SU-DHL-6 (cell line): ENCODE data around the gene TNNT2.

ENCODE experiments used
- EZH2phosphoT487 ChIP-seq: fragments of 200-600 bp; sonication (generic), shearing (Covaris generic); conservative IDR thresholded peaks from 2 replicates; pipeline ENCODE4 v1.6.1; 2018; ENCODE audit warnings: mild to moderate bottlenecking, antibody characterized with exemption, low read length, moderate library complexity, mixed read lengths
- TF ChIP-seq, protein P1 (sequence below): fragments of 200-600 bp; sonication (generic); IDR thresholded peaks from one replicate; pipeline ENCODE4 v1.5.1; 2017; ENCODE audit warnings: antibody characterized with exemption, mild to moderate bottlenecking, low read length, moderate library complexity; ENCODE audit not compliant: insufficient read depth, poor library complexity, severe bottlenecking

DNA sequence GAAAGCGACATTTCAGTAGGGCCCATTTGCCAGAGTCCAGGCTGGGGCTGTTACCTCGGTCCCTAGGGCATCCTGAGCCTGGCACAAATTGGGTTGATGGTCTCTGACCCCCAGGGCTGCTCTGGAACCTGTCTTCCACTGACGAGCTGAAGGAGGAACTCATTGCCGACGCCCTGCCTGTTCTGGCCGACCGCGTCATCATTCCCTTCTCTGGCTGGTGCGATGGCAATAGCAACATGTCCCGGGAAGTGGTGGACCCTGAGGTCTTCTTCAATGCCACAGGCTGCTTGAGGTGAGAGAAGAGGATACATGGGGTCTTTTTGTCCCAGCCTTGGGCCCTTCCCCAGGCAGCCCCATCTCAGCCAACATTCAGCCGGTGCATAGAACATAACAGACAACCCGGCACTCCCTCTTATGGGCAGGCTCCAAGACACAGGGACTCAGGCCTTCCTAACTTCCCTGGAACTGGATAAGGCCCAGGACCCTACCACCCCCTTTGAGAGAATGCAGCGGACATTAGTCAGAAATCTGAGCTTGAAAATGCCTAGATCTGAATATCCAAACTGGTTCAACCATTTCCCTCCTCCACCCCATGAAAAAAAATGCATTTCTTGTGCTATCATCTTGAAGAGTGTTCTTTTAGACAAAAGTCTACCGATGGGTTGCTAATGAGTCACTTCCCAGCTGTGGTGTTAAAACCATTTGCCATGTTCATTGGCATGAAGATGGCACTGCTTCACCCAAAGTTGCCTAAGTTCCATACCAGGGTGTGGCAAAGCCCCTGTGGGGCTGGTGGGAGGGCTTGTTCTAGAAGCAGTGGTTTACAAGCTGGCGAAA is 58.8 kb downstream of the TNNT2 start:
- TF ChIP-seq, protein P1, sequence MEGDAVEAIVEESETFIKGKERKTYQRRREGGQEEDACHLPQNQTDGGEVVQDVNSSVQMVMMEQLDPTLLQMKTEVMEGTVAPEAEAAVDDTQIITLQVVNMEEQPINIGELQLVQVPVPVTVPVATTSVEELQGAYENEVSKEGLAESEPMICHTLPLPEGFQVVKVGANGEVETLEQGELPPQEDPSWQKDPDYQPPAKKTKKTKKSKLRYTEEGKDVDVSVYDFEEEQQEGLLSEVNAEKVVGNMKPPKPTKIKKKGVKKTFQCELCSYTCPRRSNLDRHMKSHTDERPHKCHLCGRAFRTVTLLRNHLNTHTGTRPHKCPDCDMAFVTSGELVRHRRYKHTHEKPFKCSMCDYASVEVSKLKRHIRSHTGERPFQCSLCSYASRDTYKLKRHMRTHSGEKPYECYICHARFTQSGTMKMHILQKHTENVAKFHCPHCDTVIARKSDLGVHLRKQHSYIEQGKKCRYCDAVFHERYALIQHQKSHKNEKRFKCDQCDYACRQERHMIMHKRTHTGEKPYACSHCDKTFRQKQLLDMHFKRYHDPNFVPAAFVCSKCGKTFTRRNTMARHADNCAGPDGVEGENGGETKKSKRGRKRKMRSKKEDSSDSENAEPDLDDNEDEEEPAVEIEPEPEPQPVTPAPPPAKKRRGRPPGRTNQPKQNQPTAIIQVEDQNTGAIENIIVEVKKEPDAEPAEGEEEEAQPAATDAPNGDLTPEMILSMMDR, result no peak
- TF ChIP-seq EZH2phosphoT487, result no peak
